Mucosa of stomach (tissue), 1 donor: Measurements from ENCODE around the gene CMIP.
"Not testable (repeated sequence)": the region's sequence is repeated elsewhere in the genome, so short reads cannot be mapped to it uniquely, and the experiment has no call there.

ENCODE experiments used
- H3K27me3 ChIP-seq: one replicate; pipeline ENCODE4 v1.7.0; 2013; ENCODE audit warnings: mild to moderate bottlenecking, low read length; ENCODE audit not compliant: control insufficient read depth, insufficient read depth
- H3K36me3 ChIP-seq: one replicate; pipeline ENCODE4 v1.7.0; 2013; ENCODE audit warnings: low read length; ENCODE audit not compliant: control insufficient read depth, insufficient read depth
- H3K4me1 ChIP-seq: one replicate; pipeline ENCODE4 v1.7.0; 2013; ENCODE audit warnings: mild to moderate bottlenecking, low read length; ENCODE audit not compliant: control insufficient read depth, insufficient read depth
- H3K4me3 ChIP-seq: one replicate; pipeline ENCODE4 v1.7.0; 2013; ENCODE audit warnings: low read length
- H3K9ac ChIP-seq: one replicate; pipeline ENCODE4 v1.7.0; 2013; ENCODE audit warnings: mild to moderate bottlenecking, low read length, moderate library complexity
- H3K9me3 ChIP-seq: one replicate; pipeline ENCODE4 v1.7.0; 2013; ENCODE audit warnings: mild to moderate bottlenecking, low read length, moderate library complexity; ENCODE audit not compliant: control insufficient read depth
- donor health status: Pancreatic carcinoma.

CMIP gene

DNA sequence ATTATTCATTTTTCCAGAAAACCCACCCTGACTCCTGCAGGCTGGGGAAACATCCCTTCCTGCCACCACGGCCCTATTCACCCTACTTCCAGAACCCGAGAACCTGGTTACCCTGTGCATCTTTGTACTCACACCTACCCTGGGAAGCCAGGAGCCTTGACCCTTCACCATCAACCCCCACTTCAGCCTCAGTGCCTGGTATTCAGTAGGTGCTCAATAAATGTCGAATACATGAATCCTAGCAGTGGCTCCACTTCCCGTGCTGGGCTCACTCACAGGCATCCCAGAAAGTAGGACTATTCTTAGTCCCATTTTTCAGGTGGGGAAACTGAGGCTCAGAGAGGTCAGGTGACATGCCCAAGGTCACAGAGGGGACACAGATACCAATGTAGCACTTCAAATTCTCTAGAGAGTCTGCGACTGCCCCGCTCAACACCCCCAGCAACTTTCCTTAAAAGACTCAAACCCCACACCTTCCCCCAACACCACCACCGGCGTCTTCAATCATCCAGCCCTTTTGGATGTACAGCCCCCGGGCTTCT is 36.1 kb upstream of the CMIP start:
- H3K36me3 ChIP-seq: no peaks in the 10 kb centered on the region
- H3K9me3 ChIP-seq: no peaks in the 10 kb centered on the region
- H3K4me3 ChIP-seq: no peak overlapping the region
- H3K27me3 ChIP-seq: no peaks in the 10 kb centered on the region
- H3K9ac ChIP-seq: no peak overlapping the region
- H3K4me1 ChIP-seq: peaks cover 7% of the 10 kb centered on the region

- Histone ChIP-seq H3K9ac (no peak overlapping the region), H3K4me1 (peaks cover under 1% of the 10 kb centered on the region), H3K4me3 (no peak overlapping the region), H3K9me3 (no peaks in the 10 kb centered on the region), H3K27me3 (no peaks in the 10 kb centered on the region), H3K36me3 (no peaks in the 10 kb centered on the region)
Measured at GRCh38 chr16:81409016-81409556, 35.5 kb upstream of the CMIP start.

- H3K36me3 ChIP-seq: no peaks in the 10 kb centered on the region
- no peaks in the 10 kb centered on the region for H3K27me3 ChIP-seq
- no peak overlapping the region for H3K4me3 ChIP-seq
- H3K9ac ChIP-seq: no peak overlapping the region
- no peaks in the 10 kb centered on the region for H3K4me1 ChIP-seq
- H3K9me3 ChIP-seq: no peaks in the 10 kb centered on the region
Measured at GRCh38 chr16:81410643-81411293, 33.8 kb upstream of the CMIP start.

GRCh38 chr16:81413245-81413990 is 31.2 kb upstream of the CMIP start:
- no peaks in the 10 kb centered on the region for H3K9me3 ChIP-seq
- H3K9ac ChIP-seq: no peak overlapping the region
- H3K36me3 ChIP-seq: no peaks in the 10 kb centered on the region
- no peak overlapping the region for H3K4me3 ChIP-seq
- H3K27me3 ChIP-seq: no peaks in the 10 kb centered on the region
- H3K4me1 ChIP-seq: no peaks in the 10 kb centered on the region

DNA sequence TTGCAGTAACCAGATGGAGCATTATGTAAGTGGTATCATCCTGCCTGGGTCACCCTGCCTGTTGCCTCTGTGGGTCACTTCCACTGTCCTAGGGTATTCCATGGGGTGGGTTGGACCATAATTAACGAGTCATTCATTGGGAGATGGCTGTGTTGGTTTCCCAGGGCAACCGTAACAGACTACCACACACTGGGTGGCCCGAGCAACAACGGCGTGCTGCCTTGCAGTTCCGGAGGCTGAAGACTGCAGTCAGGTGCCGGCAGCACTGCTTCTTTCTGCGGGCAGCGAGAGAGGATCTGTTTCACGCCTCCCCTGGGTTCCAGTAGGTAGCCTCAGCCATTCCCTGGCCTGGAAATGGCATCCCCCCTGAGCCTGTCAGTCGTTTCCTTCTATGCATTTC is 28.9 kb upstream of the CMIP start:
- Histone ChIP-seq H3K9me3 (no peaks in the 10 kb centered on the region), H3K4me3 (no peak overlapping the region), H3K36me3 (no peaks in the 10 kb centered on the region), H3K9ac (no peak overlapping the region), H3K27me3 (no peaks in the 10 kb centered on the region), H3K4me1 (no peaks in the 10 kb centered on the region)

- H3K27me3 ChIP-seq: no peaks in the 10 kb centered on the region
- H3K9me3 ChIP-seq: no peaks in the 10 kb centered on the region
- H3K9ac ChIP-seq: no peak overlapping the region
- no peaks in the 10 kb centered on the region for H3K36me3 ChIP-seq
- no peaks in the 10 kb centered on the region for H3K4me1 ChIP-seq
- H3K4me3 ChIP-seq: no peak overlapping the region
Measured at GRCh38 chr16:81416749-81417148, 27.9 kb upstream of the CMIP start.

- Histone ChIP-seq H3K36me3 (no peaks in the 10 kb centered on the region), H3K9me3 (no peaks in the 10 kb centered on the region), H3K4me1 (no peaks in the 10 kb centered on the region), H3K9ac (no peak overlapping the region), H3K4me3 (no peak overlapping the region), H3K27me3 (no peaks in the 10 kb centered on the region)
Measured at GRCh38 chr16:81417210-81417609, 27.4 kb upstream of the CMIP start.

DNA sequence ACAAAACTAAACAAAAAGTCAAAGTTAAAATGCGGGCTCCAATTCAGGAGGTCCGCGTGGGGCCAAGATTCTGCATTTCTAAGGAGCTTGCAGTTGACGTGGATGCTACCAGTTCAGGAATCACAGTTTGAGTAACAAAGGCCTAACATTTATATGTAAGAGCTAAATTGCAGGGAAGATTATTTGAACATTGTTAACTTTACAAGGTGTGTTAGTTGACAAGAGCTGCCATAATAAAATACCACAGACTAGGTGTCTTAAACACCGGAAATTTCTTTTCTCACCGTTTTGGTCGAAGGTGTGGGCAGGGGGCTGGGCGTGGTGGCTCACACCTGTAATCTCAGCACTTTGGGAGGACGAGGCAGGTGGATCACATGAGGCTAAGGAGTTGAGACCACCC is 24.8 kb upstream of the CMIP start:
- H3K9me3 ChIP-seq: no peaks in the 10 kb centered on the region
- no peak overlapping the region for H3K4me3 ChIP-seq
- no peak overlapping the region for H3K9ac ChIP-seq
- H3K4me1 ChIP-seq: no peaks in the 10 kb centered on the region
- H3K27me3 ChIP-seq: no peaks in the 10 kb centered on the region
- H3K36me3 ChIP-seq: no peaks in the 10 kb centered on the region

DNA sequence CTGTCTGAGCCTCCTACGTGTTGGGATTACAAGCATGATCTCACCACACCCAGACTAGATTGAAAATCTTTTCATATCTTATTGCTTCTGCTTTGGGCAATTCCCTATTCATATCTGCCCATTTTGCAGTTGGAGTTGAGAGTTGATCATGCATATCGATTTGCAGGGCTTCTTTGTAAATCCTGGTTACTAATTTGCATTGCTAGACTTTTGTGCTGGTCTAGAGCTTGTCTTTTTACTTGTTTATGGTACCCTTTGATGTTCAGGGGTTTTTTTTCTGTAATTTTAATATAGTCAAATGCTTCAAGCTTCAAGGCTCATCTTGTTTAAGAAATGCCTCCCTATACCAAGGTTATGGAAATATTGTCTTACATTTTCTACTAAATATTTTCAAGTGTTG is 23.5 kb upstream of the CMIP start:
- Histone ChIP-seq H3K9me3 (no peaks in the 10 kb centered on the region), H3K36me3 (no peaks in the 10 kb centered on the region), H3K27me3 (no peaks in the 10 kb centered on the region), H3K9ac (no peak overlapping the region), H3K4me3 (no peak overlapping the region), H3K4me1 (no peaks in the 10 kb centered on the region)

DNA sequence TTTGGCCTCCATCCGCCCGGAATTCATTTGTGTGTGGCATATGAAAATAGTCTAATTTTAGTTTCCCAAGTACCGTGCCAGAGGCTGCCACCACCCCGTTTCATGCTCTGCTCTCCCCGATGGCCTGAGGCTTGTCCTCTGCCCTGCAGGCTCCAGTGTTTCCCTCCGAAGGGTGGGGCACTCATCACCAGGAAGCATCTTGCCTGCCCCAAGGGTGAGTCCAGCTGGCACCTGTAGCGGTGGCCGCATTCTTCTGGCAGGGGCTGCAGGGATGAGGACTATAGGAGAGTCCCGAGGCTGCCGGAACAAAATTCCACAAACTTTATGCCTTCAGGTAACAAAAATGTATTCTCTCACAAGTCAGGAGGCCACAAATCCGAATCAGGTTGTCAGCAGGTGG is 23.1 kb upstream of the CMIP start:
- Histone ChIP-seq H3K9ac (no peak overlapping the region), H3K36me3 (no peaks in the 10 kb centered on the region), H3K9me3 (no peaks in the 10 kb centered on the region), H3K4me1 (no peaks in the 10 kb centered on the region), H3K4me3 (no peak overlapping the region), H3K27me3 (no peaks in the 10 kb centered on the region)

GRCh38 chr16:81422153-81422552 is 22.5 kb upstream of the CMIP start:
- not testable (repeated sequence) for H3K36me3 ChIP-seq, H3K9ac ChIP-seq, H3K27me3 ChIP-seq, H3K4me1 ChIP-seq, H3K4me3 ChIP-seq, H3K9me3 ChIP-seq

GRCh38 chr16:81424771-81425170 is 19.8 kb upstream of the CMIP start:
- Histone ChIP-seq H3K9me3 (no peaks in the 10 kb centered on the region), H3K4me1 (no peaks in the 10 kb centered on the region), H3K27me3 (no peaks in the 10 kb centered on the region), H3K9ac (no peak overlapping the region), H3K36me3 (no peaks in the 10 kb centered on the region), H3K4me3 (no peak overlapping the region)
